Ammon's horn (tissue), 1 donor: ENCODE results near the gene PCDHGA8.
A peak's percentile ranks its signal among the peaks of the same experiment; 100 is the strongest.

ENCODE experiments used
- DNase-seq: peaks from one replicate; pipeline ENCODE4 v3.0.0-alpha.2; 2016; ENCODE audit warnings: low spot score

The PCDHGA8 gene

GRCh38 chr5:141434006-141434405, 41.6 kb downstream of the PCDHGA8 start:
- no peak for DNase-seq

GRCh38 chr5:141437221-141437620, 44.8 kb downstream of the PCDHGA8 start:
- no peak for DNase-seq

- DNase-seq, result peak; percentile 13
Measured at GRCh38 chr5:141439411-141440141, 47.1 kb downstream of the PCDHGA8 start.

- DNase-seq, result no peak
Measured at GRCh38 chr5:141440341-141440740, 47.9 kb downstream of the PCDHGA8 start.

GRCh38 chr5:141441571-141442170, 49.2 kb downstream of the PCDHGA8 start:
- DNase-seq, result no peak
